ENCODE results near the gene DEFB110. TPM values are rescaled to one million over a fixed set of nuclear protein-coding genes. Genes with fewer than 3 reads are reported as not detected.
A peak's percentile ranks its signal among the peaks of the same experiment; 100 is the strongest.

DEFB110 gene
- total RNA-seq (ENCODE audit: low replicate concordance) = not detected in 2 replicates
- long read RNA-seq = 0 reads

DNA sequence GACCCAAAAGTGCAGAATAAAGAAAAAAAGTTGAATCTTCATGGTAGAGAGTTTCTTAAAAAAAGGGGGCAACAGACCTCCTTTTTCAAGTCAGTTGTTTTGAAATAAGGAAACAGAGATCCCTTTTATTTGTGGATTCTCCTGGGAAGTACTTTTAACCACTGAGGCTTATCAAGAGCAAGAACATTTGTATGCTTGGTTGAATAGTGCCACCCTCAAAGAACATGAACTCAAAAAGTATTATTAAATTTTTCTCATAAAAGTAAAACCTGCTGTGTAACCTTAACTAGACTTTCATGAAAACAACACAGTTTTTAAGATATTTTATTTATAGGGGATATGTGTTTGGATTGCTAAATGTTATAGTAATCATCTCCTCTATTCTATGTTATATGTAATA is at the start of gene DEFB110:
DEFB110 (minus strand) TSS at position 101 of the 400 bp plus-strand sequence; CDS start at position 42, 59 bp downstream.
- Mint-ChIP-seq H3K4me3 (no peak within 1 kb of the TSS), H3K4me1 (ENCODE audit: unreplicated experiment) (no peaks in the 10 kb centered on the region), H3K27ac (no peak within 1 kb of the TSS), H3K9me3 (no peaks in the 10 kb centered on the region), H3K27me3 (no peaks in the 10 kb centered on the region), H3K36me3 (no peaks in the 10 kb centered on the region)
- no peak for DNase-seq (ENCODE audit: extremely low spot score, unreplicated experiment)
- TF ChIP-seq CTCF (conservative IDR thresholded peaks at IDR 0.05) = no peak

DNA sequence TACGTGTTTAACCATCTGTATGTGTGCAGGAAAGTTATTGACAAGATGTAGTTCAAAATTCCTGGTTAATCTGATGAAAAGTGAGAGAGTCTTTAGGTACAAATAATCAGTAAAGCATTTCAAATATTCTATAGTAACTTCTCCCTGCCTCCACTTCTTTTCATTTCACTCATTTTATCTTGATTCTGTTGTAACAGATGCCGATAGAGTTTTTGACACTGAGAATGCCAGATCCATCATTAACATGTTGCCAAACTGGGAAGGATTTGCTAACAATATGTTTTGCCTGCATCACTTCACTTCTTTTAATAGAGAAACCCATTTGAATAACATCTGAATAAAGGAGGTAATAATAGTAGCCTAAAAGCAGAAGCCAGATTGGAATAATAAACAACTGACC is 48.3 kb upstream of the DEFB110 start:
- no peak overlapping the region for H3K27ac Mint-ChIP-seq
- peaks cover 6% of the 10 kb centered on the region for H3K27me3 Mint-ChIP-seq
- TF ChIP-seq CTCF (conservative IDR thresholded peaks at IDR 0.05) = no peak
- no peak for DNase-seq (ENCODE audit: extremely low spot score, unreplicated experiment)
- H3K36me3 Mint-ChIP-seq = no peaks in the 10 kb centered on the region
- H3K4me1 Mint-ChIP-seq (ENCODE audit: unreplicated experiment) = no peaks in the 10 kb centered on the region
- H3K4me3 Mint-ChIP-seq = no peak overlapping the region
- peaks cover 4% of the 10 kb centered on the region for H3K9me3 Mint-ChIP-seq

GRCh38 chr6:50062051-50062450 is 40.3 kb upstream of the DEFB110 start:
- H3K4me1 Mint-ChIP-seq (ENCODE audit: unreplicated experiment) = no peaks in the 10 kb centered on the region
- H3K27ac Mint-ChIP-seq = no peak overlapping the region
- no peak for DNase-seq (ENCODE audit: extremely low spot score, unreplicated experiment)
- peaks cover 4% of the 10 kb centered on the region for H3K27me3 Mint-ChIP-seq
- no peaks in the 10 kb centered on the region for H3K36me3 Mint-ChIP-seq
- TF ChIP-seq CTCF (conservative IDR thresholded peaks at IDR 0.05) = peak; percentile 66
- no peaks in the 10 kb centered on the region for H3K9me3 Mint-ChIP-seq
- H3K4me3 Mint-ChIP-seq = no peak overlapping the region

DNA sequence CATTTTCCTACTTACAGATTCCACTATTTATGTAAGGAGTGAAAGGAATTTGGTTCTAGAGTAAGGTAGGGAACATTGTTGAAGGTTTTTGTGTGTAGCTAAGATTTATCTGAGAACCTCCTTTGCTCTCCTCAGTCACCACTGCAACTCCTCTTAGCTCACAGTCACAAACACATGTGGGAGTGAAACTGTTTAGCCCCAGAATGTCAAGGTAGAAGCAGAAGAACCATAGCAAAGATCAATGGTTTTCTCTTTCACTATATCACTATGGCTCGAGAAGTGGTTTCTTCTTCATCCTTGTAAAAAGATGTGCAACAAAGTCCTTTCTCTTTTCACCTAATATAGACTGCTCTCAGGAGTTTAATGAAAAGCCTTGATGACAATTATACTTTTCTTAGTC is 34.4 kb upstream of the DEFB110 start:
- no peak overlapping the region for H3K27ac Mint-ChIP-seq
- peaks cover 4% of the 10 kb centered on the region for H3K27me3 Mint-ChIP-seq
- DNase-seq (ENCODE audit: extremely low spot score, unreplicated experiment) = no peak
- no peak for TF ChIP-seq CTCF (conservative IDR thresholded peaks at IDR 0.05)
- no peaks in the 10 kb centered on the region for H3K9me3 Mint-ChIP-seq
- H3K36me3 Mint-ChIP-seq = no peaks in the 10 kb centered on the region
- H3K4me1 Mint-ChIP-seq (ENCODE audit: unreplicated experiment) = no peaks in the 10 kb centered on the region
- no peak overlapping the region for H3K4me3 Mint-ChIP-seq

- H3K27me3 Mint-ChIP-seq = no peaks in the 10 kb centered on the region
- H3K27ac Mint-ChIP-seq = no peak within 1 kb of the TSS
- no peaks in the 10 kb centered on the region for H3K4me1 Mint-ChIP-seq (ENCODE audit: unreplicated experiment)
- no peaks in the 10 kb centered on the region for H3K9me3 Mint-ChIP-seq
- no peak for DNase-seq (ENCODE audit: extremely low spot score, unreplicated experiment)
- H3K4me3 Mint-ChIP-seq = no peak within 1 kb of the TSS
- no peak for TF ChIP-seq CTCF (conservative IDR thresholded peaks at IDR 0.05)
- no peaks in the 10 kb centered on the region for H3K36me3 Mint-ChIP-seq
These were observed 28.0 kb upstream of the DEFB110 start, which contains the start of gene DEFB112 for GRCh38 chr6:50049829-50050228. Gene DEFB112, minus strand, starts transcription at chr6:50049929. Its CDS starts 60 bp downstream, at chr6:50049869.

DNA sequence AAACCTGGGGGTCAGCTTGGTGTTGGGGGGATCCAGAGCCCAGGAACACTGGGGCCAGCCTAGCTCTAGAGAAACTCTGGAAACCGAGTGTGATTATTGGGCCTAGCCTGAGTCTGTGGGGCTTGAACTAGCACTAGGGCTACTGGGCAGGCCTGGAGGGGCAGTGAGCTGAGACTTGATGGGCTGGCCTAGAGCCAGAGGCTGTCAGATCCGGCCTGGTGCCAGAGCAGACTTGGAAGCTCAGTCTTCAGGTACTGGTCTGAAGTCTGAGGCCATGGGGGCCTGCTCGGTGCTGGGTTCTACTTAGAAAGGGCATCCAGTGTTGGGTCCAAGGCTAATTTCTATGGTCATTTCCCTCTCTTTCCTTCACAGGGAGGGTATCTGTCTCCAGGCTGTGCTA is 25.2 kb upstream of the DEFB110 start:
- H3K4me1 Mint-ChIP-seq (ENCODE audit: unreplicated experiment) = no peaks in the 10 kb centered on the region
- H3K27me3 Mint-ChIP-seq = no peaks in the 10 kb centered on the region
- no peak for DNase-seq (ENCODE audit: extremely low spot score, unreplicated experiment)
- no peak overlapping the region for H3K4me3 Mint-ChIP-seq
- no peak overlapping the region for H3K27ac Mint-ChIP-seq
- TF ChIP-seq CTCF (conservative IDR thresholded peaks at IDR 0.05) = no peak
- H3K9me3 Mint-ChIP-seq = no peaks in the 10 kb centered on the region
- H3K36me3 Mint-ChIP-seq = no peaks in the 10 kb centered on the region

Measured in type B pancreatic cell (in vitro differentiated cells).